Measurements from ENCODE around the gene KLC4. TPM values are rescaled to one million over a fixed set of nuclear protein-coding genes. Genes with fewer than 3 reads are reported as not detected.
"Not testable (repeated sequence)": the region's sequence is repeated elsewhere in the genome, so short reads cannot be mapped to it uniquely, and the experiment has no call there.

Gene KLC4
- total RNA-seq, 6 donors from 2014 or later: 31.2 to 155 (median 37.7) TPM

GRCh38 chr6:43038727-43039126, 20.7 kb upstream of the KLC4 start:
- 84 to 96% methylated on average over 9 of the region's 9 CpGs for WGBS, 2 donors
- H3K4me3 ChIP-seq: no peak overlapping the region
- H3K27me3 ChIP-seq: no peaks in the 10 kb centered on the region
- H3K27ac ChIP-seq: no peak overlapping the region
- no peak for TF ChIP-seq POLR2A (IDR thresholded peaks at IDR 0.05)
- no peaks in the 10 kb centered on the region for H3K9me3 ChIP-seq
- H3K36me3 ChIP-seq: peaks cover 15 to 89% (median 60%) of the 10 kb centered on the region in 4 donors
- no peaks in the 10 kb centered on the region for H3K4me1 ChIP-seq
- DNase-seq: no peak
- no peak for ATAC-seq (ENCODE audit: low FRiP score in 2 of 2)

DNA sequence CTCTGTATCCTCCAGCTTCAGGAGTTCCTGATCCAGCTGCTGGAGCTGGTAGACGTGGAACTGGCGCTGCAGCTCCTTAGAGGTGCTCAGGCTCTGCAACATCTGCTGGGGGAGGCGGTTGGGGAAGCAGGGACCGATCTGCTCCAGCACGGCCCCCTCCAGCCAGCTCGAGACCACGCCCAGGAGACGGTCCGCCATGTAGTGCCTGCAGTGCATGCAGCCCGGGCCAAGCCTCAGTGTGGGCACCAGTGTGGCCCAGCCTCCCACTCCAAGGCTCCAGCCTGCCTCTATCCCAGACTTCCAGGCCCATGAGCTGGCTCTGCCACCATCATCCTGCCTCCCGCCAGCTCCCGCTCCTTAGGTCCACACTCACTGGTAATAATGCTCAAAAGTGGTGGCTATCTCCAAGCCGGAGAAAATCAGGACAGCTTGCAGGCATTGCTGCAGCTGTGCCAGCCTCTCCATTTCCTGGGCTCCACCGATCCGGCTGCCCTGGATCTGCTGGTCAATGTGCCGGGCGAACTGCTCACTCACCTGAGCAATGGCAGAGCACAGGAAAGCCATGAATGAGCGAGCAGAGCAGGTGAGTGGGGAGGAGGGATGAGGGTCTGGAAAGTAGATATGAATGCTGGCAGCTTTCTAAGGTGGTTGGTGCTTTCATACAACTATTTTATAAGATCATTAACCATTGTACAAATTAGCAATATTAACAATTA, 18.7 kb upstream of the KLC4 start:
- ATAC-seq (ENCODE audit: low FRiP score in 2 of 2) (no peak), DNase-seq (no peak)
- Histone ChIP-seq H3K9me3 (no peaks in the 10 kb centered on the region), H3K4me1 (no peaks in the 10 kb centered on the region), H3K27ac (no peak overlapping the region), H3K36me3 (peaks cover 15 to 88% (median 65%) of the 10 kb centered on the region in 4 donors), H3K27me3 (no peaks in the 10 kb centered on the region), H3K4me3 (no peak overlapping the region)
- WGBS, 2 donors: 93% methylated on average over 15 to 18 of the region's 18 CpGs
- TF ChIP-seq CTCF (IDR thresholded peaks at IDR 0.05): no peak
- TF ChIP-seq POLR2A (IDR thresholded peaks at IDR 0.05): no peak

DNA sequence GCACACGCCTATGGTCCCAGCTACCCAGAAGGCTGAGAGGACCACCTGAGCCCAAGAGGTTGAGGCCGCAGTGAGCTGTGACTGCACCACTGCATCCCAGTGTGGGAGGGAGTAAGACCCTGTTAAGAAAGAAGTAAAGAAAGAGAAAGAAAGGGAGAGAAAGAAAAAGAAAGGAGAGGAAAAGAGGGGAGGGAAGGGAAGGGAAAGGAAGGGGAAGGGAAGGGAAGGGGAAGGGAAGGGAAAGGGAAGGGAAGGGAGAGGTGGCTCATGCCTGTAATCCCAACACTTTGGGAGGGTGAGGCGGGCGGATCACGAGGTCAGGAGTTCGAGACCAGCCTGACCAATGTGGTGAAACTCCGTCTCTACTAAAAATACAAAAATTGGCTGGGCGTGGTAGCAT, 18.0 kb upstream of the KLC4 start:
- not testable (repeated sequence) for H3K27ac ChIP-seq; H3K4me3 ChIP-seq; ATAC-seq (ENCODE audit: low FRiP score in 2 of 2); H3K4me1 ChIP-seq; H3K27me3 ChIP-seq; DNase-seq; H3K9me3 ChIP-seq
- H3K36me3 ChIP-seq: peaks cover 15 to 89% (median 70%) of the 10 kb centered on the region in 4 donors
- WGBS, 2 donors: 93 to 97% methylated on average over 8 of the region's 8 CpGs

- no peak for TF ChIP-seq POLR2AphosphoS5 (IDR thresholded peaks at IDR 0.05)
- TF ChIP-seq CTCF (IDR thresholded peaks at IDR 0.05): no peak
- TF ChIP-seq POLR2A (IDR thresholded peaks at IDR 0.05): no peak
- TF ChIP-seq EP300 (IDR thresholded peaks at IDR 0.05): no peak
- Histone ChIP-seq H3K4me3 (no peak overlapping the region), H3K27ac (no peak overlapping the region), H3K4me1 (no peaks in the 10 kb centered on the region), H3K36me3 (peaks cover 6 to 88% (median 64%) of the 10 kb centered on the region in 4 donors), H3K27me3 (no peaks in the 10 kb centered on the region), H3K9me3 (no peaks in the 10 kb centered on the region)
- ATAC-seq (ENCODE audit: low FRiP score in 2 of 2) (no peak), DNase-seq (no peak)
- 88 to 94% methylated on average over 9 of the region's 9 CpGs for WGBS, 2 donors
Measured at GRCh38 chr6:43043310-43043709, 16.1 kb upstream of the KLC4 start.

DNA sequence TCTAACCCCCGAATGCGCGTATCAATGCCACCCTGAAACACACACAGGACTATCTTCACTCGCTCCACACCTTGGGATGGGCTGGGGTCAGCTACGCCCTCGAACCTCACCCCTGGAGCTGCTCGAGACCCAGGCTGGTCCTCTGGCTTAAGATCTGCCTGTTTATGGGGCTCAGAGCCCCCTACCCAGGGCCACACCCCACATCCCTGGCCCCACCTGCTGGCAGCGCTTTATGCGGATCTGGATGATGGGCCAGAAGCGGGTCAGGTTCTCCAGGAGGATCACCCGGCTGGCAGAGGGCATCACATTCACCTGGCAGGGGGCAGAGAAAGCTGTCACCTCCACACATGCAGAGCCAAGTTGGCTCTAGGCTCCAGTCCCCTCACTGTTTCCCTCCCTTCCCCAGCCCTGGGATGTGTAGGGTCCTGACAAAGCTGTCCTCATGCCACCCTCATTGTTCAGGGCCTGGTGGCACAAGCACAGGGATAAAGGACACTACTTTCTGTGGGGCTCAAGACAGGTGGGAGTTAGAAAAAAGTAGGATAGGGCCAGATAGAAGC, 14.0 kb upstream of the KLC4 start:
- H3K27me3 ChIP-seq: no peaks in the 10 kb centered on the region
- ATAC-seq (ENCODE audit: low FRiP score in 2 of 2): no peak
- no peaks in the 10 kb centered on the region for H3K4me1 ChIP-seq
- no peaks in the 10 kb centered on the region for H3K9me3 ChIP-seq
- 91 to 94% methylated on average over 8 to 11 of the region's 11 CpGs for WGBS, 2 donors
- H3K27ac ChIP-seq: no peak overlapping the region
- H3K36me3 ChIP-seq: peaks cover 6 to 88% (median 60%) of the 10 kb centered on the region in 4 donors
- H3K4me3 ChIP-seq: no peak overlapping the region
- TF ChIP-seq EP300 (IDR thresholded peaks at IDR 0.05) (no peak), CTCF (IDR thresholded peaks at IDR 0.05) (no peak), POLR2A (IDR thresholded peaks at IDR 0.05) (no peak), POLR2AphosphoS5 (IDR thresholded peaks at IDR 0.05) (no peak)
- no peak for DNase-seq

DNA sequence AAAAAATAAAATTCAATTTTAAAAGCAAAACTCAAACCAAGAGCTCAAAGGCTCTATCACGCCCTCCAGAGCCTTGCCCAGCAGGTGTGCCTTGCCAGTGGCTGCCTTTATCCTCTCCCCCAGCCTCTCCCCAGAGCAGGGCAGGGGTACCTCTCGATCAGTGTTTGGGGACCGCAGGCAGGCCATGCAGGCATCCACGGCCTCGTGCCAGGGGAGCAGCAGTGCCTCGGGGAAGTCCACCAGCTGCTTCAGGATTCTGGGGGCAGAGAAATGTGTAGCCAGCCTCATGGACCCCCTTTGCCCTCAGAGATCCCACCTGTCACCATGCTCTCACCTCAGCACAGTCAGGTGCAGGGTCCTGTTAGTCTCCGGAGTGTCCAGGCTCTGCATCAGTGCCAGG, 11.4 kb upstream of the KLC4 start:
- TF ChIP-seq POLR2A (IDR thresholded peaks at IDR 0.05) (no peak), POLR2AphosphoS5 (IDR thresholded peaks at IDR 0.05) (no peak), CTCF (IDR thresholded peaks at IDR 0.05) (no peak), EP300 (IDR thresholded peaks at IDR 0.05) (no peak)
- no peak for ATAC-seq (ENCODE audit: low FRiP score in 2 of 2)
- WGBS, 2 donors: 83 to 90% methylated on average over 3 to 7 of the region's 7 CpGs
- Histone ChIP-seq H3K27me3 (no peaks in the 10 kb centered on the region), H3K4me1 (peaks cover 7 to 13% (median 8%) of the 10 kb centered on the region in 4 donors), H3K27ac (no peak overlapping the region), H3K9me3 (no peaks in the 10 kb centered on the region), H3K4me3 (no peak overlapping the region), H3K36me3 (peaks cover 6 to 71% (median 49%) of the 10 kb centered on the region in 4 donors)
- DNase-seq: no peak
